Measurements from ENCODE around the gene ECT2L.

ECT2L gene

DNA sequence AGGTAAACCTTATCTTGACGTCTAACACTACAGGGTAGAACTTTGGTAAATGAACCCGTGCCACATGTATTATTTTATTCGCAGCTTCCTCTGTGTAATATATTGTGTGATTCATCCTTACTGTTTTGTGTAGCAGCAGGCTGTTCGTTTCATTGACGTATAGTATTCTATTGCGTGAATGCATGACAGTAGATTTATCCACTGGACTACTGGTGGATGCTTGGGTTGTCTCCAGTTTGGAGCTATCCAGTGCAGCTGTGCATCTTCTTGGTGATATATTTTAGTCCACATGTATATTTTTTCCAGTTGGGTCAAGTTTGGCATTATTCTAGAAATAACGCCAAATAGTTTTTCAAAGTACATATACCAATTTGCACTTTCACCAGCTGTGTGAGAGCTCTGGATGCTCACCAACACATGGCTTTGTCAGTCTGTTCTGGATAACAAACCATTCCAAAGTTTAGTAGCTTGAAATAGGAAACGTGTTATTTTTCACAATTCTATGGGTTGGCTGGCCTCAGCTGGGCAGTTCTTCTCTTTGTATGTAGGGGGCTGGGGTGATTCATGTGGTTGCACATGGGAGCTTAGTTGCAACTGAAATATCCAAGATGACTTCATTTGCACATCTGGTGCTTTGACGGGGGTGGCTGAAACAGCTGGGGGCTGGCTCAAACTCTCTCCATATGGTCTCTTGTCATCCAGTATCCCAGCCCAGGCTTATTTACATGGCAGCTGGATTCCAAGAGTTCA is 9.3 kb downstream of the ECT2L start:
- DNase-seq (ENCODE audit: low read depth in 2 of 2) = no peak

- no peak for DNase-seq (ENCODE audit: low read depth in 2 of 2)
These were observed 11.0 kb downstream of the ECT2L start for GRCh38 chr6:138806889-138807288.

GRCh38 chr6:138809677-138810076 is 13.8 kb downstream of the ECT2L start:
- no peak for DNase-seq (ENCODE audit: low read depth in 2 of 2)

GRCh38 chr6:138811866-138812265 is 16.0 kb downstream of the ECT2L start:
- no peak for DNase-seq (ENCODE audit: low read depth in 2 of 2)

GRCh38 chr6:138814179-138814834 is 18.4 kb downstream of the ECT2L start:
- no peak for DNase-seq (ENCODE audit: low read depth in 2 of 2)

DNA sequence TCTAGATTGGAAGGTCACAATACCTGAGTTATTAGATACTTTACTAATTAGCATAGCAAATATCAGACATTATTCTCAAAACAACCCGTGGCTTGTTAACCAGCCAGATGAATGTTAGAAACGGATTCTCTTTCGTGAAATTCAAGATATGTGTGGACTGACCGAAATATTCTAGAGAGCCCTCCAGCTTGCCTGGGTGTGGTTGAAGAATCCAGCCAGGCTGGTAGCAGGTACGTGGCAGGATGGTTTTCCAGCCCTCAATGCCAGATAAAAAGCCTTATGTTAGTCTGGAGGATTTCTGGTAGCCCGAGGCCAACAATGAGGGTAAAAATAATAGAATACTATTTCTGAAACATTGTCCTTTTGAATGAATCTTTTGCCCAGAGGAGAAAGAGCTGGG is 19.3 kb downstream of the ECT2L start:
- no peak for DNase-seq (ENCODE audit: low read depth in 2 of 2)

- no peak for DNase-seq (ENCODE audit: low read depth in 2 of 2)
These were observed 20.1 kb downstream of the ECT2L start for GRCh38 chr6:138815797-138816528.

DNA sequence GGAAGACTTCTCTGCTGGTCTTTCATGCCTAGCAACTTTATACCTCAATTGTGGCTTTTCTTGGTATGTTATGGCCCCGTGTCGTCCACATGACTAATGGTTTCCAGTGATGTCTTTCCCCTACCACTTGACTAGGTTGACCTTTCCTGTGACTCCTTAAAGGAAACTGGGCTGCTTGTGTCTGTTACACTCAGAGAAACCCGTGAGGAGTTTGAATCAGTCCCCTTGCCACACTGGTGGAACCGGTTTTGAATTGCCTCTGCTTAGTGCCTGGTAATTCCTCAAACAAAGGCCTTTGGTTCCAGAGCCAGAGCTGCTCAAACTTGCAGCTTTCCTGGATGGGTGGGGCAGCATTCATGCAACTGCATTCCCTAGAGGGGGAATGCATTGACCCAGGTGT is 21.9 kb downstream of the ECT2L start:
- no peak for DNase-seq (ENCODE audit: low read depth in 2 of 2)

DNA sequence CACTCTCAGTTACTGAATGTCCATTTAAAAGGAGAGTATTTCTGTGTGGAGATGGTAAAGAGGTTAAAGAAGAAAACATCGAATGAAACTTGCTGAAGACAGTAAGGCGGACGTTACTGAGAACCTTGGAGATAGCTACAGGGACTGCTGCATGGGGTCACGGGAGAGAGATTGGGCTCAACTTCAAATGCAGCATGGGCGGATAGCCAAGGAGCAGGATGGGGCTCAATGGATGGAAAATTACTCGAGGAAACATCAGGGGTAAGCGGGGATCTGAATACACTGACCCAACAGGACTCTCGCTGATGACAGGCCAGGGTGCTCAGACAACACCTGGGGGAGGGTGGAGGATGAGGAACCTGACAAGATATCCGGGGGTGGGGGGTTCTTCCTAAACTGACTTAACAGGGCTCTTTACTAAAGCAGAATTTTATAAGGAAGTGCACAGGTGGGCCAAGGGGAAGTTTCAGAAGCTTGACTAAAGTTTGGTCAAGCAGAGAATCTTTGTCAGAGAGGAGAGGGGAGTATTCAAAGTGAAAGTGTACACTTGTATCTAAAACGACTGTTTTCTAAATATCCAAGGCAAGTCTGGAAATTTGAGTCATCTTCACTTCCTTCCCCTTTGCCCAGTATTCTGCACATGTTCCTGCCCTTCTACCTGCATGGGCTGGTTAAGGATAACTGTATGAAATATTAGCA is 22.8 kb downstream of the ECT2L start:
- no peak for DNase-seq (ENCODE audit: low read depth in 2 of 2)

DNA sequence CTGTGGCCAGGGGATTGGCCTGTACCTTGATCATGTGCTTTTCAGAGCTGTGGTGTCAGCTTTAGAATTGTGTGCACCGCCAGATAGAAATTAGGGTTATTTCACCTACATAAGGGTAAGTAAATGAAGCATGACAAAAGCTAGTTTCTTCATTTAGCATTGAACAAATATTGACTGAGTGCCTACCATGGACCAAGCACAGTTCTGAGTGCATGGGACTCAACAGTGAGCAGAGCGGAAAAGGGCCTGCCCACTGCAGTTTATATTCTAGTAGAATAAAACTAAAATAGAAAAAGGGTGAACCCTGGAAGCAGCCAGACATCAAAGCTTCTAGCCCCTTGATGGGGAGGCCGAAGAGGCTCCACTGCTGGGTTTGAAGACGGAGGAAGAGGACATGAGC is 25.6 kb downstream of the ECT2L start:
- no peak for DNase-seq (ENCODE audit: low read depth in 2 of 2)

GRCh38 chr6:138824482-138825144 is 28.7 kb downstream of the ECT2L start:
- DNase-seq (ENCODE audit: low read depth in 2 of 2) = no peak

- no peak for DNase-seq (ENCODE audit: low read depth in 2 of 2)
These were observed 34.4 kb downstream of the ECT2L start for GRCh38 chr6:138830248-138830647.

- no peak for DNase-seq (ENCODE audit: low read depth in 2 of 2)
These were observed 36.3 kb downstream of the ECT2L start for GRCh38 chr6:138832182-138832581.

DNA sequence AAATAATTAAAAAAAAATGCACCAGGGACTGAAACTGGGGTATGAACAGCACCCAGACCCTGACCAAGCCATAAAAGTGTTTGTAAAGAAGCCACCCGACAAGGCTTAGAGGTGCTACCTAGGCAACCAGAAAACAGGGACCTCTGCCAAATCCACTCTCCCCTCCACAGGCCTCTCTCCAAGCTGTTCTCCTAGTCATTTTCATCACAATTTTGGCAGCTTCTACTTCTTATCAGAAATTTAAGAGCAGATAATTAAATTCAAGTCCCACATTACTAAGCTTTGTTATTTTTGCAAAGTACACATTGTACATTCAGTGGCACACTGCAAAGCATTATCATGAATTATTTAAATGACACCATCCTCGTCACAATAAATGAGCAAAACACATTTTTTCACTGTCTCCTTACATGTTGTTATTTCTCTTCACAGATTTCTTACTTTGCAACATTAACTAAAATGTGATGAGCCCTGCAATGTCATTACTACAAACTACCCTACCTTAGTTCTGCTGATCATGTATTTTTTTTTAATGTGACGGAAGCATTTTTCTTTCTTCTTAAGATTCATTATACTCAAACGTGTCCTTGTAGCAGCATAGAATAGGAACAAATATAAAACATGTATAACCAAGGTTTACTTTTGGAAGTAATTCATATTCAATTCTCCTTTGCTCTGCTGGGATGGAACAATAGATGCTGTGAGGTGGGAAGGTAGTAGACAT is 38.1 kb downstream of the ECT2L start:
- DNase-seq (ENCODE audit: low read depth in 2 of 2) = no peak

DNA sequence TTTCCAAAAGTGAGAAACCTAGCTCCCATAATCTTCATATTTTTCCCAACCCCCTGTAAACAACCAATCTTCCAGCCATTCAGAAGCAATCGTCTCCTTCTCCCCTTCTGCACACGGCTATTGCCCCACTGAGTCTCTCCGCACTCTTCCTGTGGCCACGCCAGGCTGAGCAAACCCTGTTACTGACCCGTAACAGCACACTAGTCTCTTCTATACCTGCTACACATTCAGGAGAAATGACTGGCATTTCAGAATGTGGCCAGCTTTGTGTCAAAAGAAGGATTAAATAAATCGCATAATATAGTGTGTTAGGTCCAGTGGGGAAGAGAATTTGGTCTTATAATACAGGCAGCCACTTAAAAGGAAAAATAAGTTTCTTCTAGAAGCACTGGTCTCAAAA is 41.4 kb downstream of the ECT2L start:
- DNase-seq (ENCODE audit: low read depth in 2 of 2) = no peak

GRCh38 chr6:138844192-138844591 is 48.3 kb downstream of the ECT2L start:
- DNase-seq (ENCODE audit: low read depth in 2 of 2) = no peak

- no peak for DNase-seq (ENCODE audit: low read depth in 2 of 2)
These were observed 52.0 kb downstream of the ECT2L start for GRCh38 chr6:138847884-138848283.

DNA sequence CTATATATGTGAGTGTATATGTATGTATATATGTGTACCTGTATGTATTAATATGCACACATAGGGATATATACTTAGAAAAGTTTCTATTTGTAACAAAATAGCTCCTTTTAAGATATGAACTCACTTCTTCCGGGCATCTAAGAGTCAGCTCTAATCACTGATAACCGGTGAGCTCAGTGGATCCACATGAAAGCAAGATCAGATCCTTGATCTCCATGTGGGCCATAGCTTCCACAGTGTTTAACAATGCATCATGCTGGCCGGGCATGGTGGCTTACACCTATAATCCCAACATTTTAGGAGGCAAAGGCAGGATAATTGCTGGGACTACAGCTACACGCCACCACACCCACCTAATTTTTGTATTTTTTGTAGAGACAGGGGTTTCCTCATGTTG is 52.6 kb downstream of the ECT2L start:
- DNase-seq (ENCODE audit: low read depth in 2 of 2) = no peak

- DNase-seq (ENCODE audit: low read depth in 2 of 2) = no peak
These were observed 53.9 kb downstream of the ECT2L start for GRCh38 chr6:138849791-138850190.

DNA sequence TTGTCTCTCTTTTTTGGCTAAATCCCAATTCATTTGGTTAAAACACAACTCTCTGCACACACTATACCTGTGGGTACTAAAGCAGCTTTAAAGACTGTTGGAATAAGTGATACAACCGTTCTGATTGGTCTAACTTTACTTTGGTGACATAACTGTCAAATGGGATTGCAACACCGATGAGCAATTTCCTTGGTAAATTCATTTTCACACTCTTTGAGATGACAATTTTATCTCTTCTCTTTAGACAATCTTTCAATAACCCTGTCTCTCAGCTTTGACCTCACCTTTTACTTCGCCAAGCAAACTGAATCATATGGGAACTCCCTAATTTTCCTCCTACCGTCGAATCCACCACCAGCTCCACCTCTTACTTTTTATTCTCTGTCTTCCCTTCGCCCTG is 60.8 kb downstream of the ECT2L start:
- DNase-seq (ENCODE audit: low read depth in 2 of 2) = no peak

DNA sequence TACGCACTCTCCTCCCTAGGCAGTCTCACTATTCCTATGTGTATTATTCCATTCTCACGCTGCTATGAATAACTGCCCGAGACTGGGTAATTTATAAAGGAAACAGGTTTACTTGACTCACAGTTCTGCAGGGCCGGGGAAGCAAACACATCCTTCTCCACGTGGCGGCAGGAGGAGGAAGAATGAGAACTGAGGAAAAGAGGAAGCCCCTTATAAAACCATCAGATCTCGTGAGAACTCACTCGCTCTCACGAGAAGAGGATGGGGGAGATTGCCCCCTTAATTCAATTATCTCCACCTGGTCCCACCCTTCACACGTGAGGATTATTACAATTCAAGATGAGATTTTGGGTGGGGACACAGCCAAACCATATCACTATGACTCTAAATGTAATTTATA is 61.9 kb downstream of the ECT2L start:
- no peak for DNase-seq (ENCODE audit: low read depth in 2 of 2)

Measured in stimulated activated CD4-positive, alpha-beta T cell treated with anti-CD3 and anti-CD28 coated beads, Interleukin-1b, Interleukin-23, amount 100 ng/mL, for 4 hours (primary cell).